ENCODE measurements around the gene PPM1L. TPM values are rescaled to one million over a fixed set of nuclear protein-coding genes. Genes with fewer than 3 reads are reported as not detected.

The PPM1L gene
- total RNA-seq, 1 experiment from 2014 or later = 13.2 TPM

- H3K4me1 ChIP-seq (ENCODE audit: control insufficient read depth in 1 of 2, insufficient read depth in 2 of 2, low read length in 2 of 2) = peaks cover 5 to 12% of the 10 kb centered on the region in 2 experiments; a peak in 3 of 4 replicates
- no peak overlapping the region for H3K4me3 ChIP-seq (replicated peaks in 1 of 2; ENCODE audit: low read depth in 1 of 2, low read length in 2 of 2)
- H2AFZ ChIP-seq (ENCODE audit: low read depth, low read length, poor library complexity, severe bottlenecking) = no peak overlapping the region
- ATAC-seq = no peak
- no peaks in the 10 kb centered on the region for H3K9me2 ChIP-seq (ENCODE audit: insufficient read depth)
- CTCF ChIA-PET = no interaction called here
- RAD21 ChIA-PET (ENCODE audit: low non-redundant PET in 1 of 2, low total read pairs in 2 of 2, uncharacterized antibody in 2 of 2, unreplicated experiment in 2 of 2) = no interaction called here
- H3K79me2 ChIP-seq (ENCODE audit: insufficient read depth, low read length) = no peaks in the 10 kb centered on the region
- no peaks in the 10 kb centered on the region for H3K9me3 ChIP-seq (ENCODE audit: control insufficient read depth in 1 of 2, insufficient read depth in 1 of 2, low read depth in 1 of 2, low read length in 2 of 2)
- POLR2A ChIA-PET = no interaction called here
- H3K9ac ChIP-seq (ENCODE audit: low read length) = no peak overlapping the region
- no peak overlapping the region for H3K27ac ChIP-seq (ENCODE audit: low read depth, low read length)
- DNase-seq (ENCODE audit: low read depth, low spot score) = no peak
- no peaks in the 10 kb centered on the region for H4K20me1 ChIP-seq (ENCODE audit: insufficient read depth)
- TF ChIP-seq, protein P1, sequence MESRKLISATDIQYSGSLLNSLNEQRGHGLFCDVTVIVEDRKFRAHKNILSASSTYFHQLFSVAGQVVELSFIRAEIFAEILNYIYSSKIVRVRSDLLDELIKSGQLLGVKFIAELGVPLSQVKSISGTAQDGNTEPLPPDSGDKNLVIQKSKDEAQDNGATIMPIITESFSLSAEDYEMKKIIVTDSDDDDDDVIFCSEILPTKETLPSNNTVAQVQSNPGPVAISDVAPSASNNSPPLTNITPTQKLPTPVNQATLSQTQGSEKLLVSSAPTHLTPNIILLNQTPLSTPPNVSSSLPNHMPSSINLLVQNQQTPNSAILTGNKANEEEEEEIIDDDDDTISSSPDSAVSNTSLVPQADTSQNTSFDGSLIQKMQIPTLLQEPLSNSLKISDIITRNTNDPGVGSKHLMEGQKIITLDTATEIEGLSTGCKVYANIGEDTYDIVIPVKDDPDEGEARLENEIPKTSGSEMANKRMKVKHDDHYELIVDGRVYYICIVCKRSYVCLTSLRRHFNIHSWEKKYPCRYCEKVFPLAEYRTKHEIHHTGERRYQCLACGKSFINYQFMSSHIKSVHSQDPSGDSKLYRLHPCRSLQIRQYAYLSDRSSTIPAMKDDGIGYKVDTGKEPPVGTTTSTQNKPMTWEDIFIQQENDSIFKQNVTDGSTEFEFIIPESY (IDR thresholded peaks at IDR 0.05; ENCODE audit: extremely low read depth, insufficient replicate concordance, low read length) = no peak
- TF ChIP-seq FOSL1 (IDR thresholded peaks at IDR 0.05; ENCODE audit: low read depth) = no peak
- no peak for TF ChIP-seq ZFX (IDR thresholded peaks at IDR 0.05)
- TF ChIP-seq, protein P2, sequence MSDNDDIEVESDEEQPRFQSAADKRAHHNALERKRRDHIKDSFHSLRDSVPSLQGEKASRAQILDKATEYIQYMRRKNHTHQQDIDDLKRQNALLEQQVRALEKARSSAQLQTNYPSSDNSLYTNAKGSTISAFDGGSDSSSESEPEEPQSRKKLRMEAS (IDR thresholded peaks at IDR 0.05) = no peak; the same call in 1 of the 2 replicates
- TF ChIP-seq POLR2A (IDR thresholded peaks at IDR 0.05; ENCODE audit: borderline replicate concordance, extremely low read depth, insufficient read depth, insufficient read length) = no peak
- no peaks in the 10 kb centered on the region for H3K27me3 ChIP-seq (ENCODE audit: insufficient read depth, low read length)
- intact Hi-C loops (cut with micrococcal nuclease) = no loop called here
- no peaks in the 10 kb centered on the region for H3K36me3 ChIP-seq (ENCODE audit: control insufficient read depth in 1 of 2, insufficient read depth in 2 of 2, low read length in 2 of 2)
- BruUV-seq (replicated peaks) = no TSS peak
- H3K4me2 ChIP-seq (ENCODE audit: low read length) = no peak overlapping the region
Observed at GRCh38 chr3:160806094-160806493, 50.1 kb downstream of the PPM1L start.

- Histone ChIP-seq H3K9ac (ENCODE audit: low read length) (no peak overlapping the region), H3K4me2 (ENCODE audit: low read length) (no peak overlapping the region), H3K9me2 (ENCODE audit: insufficient read depth) (no peaks in the 10 kb centered on the region), H3K36me3 (ENCODE audit: control insufficient read depth in 1 of 2, insufficient read depth in 2 of 2, low read length in 2 of 2) (no peaks in the 10 kb centered on the region), H3K79me2 (ENCODE audit: insufficient read depth, low read length) (no peaks in the 10 kb centered on the region), H3K27me3 (ENCODE audit: insufficient read depth, low read length) (no peaks in the 10 kb centered on the region), H3K4me1 (ENCODE audit: control insufficient read depth in 1 of 2, insufficient read depth in 2 of 2, low read length in 2 of 2) (peaks cover 5 to 12% of the 10 kb centered on the region in 2 experiments; a peak in 3 of 4 replicates), H3K27ac (ENCODE audit: low read depth, low read length) (no peak overlapping the region), H3K9me3 (ENCODE audit: control insufficient read depth in 1 of 2, insufficient read depth in 1 of 2, low read depth in 1 of 2, low read length in 2 of 2) (no peaks in the 10 kb centered on the region), H2AFZ (ENCODE audit: low read depth, low read length, poor library complexity, severe bottlenecking) (no peak overlapping the region), H4K20me1 (ENCODE audit: insufficient read depth) (no peaks in the 10 kb centered on the region), H3K4me3 (replicated peaks in 1 of 2; ENCODE audit: low read depth in 1 of 2, low read length in 2 of 2) (no peak overlapping the region)
- no peak for ATAC-seq
- no peak for DNase-seq (ENCODE audit: low read depth, low spot score)
- intact Hi-C loops (cut with micrococcal nuclease) = no loop called here
- POLR2A ChIA-PET = no interaction called here
- BruUV-seq (replicated peaks) = no TSS peak
- CTCF ChIA-PET = no interaction called here
- RAD21 ChIA-PET (ENCODE audit: low non-redundant PET in 1 of 2, low total read pairs in 2 of 2, uncharacterized antibody in 2 of 2, unreplicated experiment in 2 of 2) = no interaction called here
- no peak for TF ChIP-seq EGR1 (IDR thresholded peaks at IDR 0.05; ENCODE audit: low read depth)
- TF ChIP-seq SP1 (IDR thresholded peaks at IDR 0.05; ENCODE audit: low read depth) = no peak
- TF ChIP-seq, protein P3, sequence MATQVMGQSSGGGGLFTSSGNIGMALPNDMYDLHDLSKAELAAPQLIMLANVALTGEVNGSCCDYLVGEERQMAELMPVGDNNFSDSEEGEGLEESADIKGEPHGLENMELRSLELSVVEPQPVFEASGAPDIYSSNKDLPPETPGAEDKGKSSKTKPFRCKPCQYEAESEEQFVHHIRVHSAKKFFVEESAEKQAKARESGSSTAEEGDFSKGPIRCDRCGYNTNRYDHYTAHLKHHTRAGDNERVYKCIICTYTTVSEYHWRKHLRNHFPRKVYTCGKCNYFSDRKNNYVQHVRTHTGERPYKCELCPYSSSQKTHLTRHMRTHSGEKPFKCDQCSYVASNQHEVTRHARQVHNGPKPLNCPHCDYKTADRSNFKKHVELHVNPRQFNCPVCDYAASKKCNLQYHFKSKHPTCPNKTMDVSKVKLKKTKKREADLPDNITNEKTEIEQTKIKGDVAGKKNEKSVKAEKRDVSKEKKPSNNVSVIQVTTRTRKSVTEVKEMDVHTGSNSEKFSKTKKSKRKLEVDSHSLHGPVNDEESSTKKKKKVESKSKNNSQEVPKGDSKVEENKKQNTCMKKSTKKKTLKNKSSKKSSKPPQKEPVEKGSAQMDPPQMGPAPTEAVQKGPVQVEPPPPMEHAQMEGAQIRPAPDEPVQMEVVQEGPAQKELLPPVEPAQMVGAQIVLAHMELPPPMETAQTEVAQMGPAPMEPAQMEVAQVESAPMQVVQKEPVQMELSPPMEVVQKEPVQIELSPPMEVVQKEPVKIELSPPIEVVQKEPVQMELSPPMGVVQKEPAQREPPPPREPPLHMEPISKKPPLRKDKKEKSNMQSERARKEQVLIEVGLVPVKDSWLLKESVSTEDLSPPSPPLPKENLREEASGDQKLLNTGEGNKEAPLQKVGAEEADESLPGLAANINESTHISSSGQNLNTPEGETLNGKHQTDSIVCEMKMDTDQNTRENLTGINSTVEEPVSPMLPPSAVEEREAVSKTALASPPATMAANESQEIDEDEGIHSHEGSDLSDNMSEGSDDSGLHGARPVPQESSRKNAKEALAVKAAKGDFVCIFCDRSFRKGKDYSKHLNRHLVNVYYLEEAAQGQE (IDR thresholded peaks at IDR 0.05; ENCODE audit: low read depth) = no peak
- no peak for TF ChIP-seq CBX3 (IDR thresholded peaks at IDR 0.05; ENCODE audit: low read depth)
- TF ChIP-seq CTCF (IDR thresholded peaks at IDR 0.05 in 2 of 3, conservative IDR thresholded peaks at IDR 0.05 in 1 of 3; ENCODE audit: borderline replicate concordance in 1 of 3, insufficient read depth in 1 of 3, low read depth in 2 of 3, low read length in 2 of 3) = no peak
- TF ChIP-seq RAD21 (IDR thresholded peaks at IDR 0.05; ENCODE audit: low read depth) = no peak
- TF ChIP-seq ELF1 (IDR thresholded peaks at IDR 0.05; ENCODE audit: borderline replicate concordance, low read depth) = no peak
Observed at GRCh38 chr3:160806686-160807085, 50.7 kb downstream of the PPM1L start.

Measured in HCT116 (cell line).